Activated CD8-positive, alpha-beta memory T cell treated with anti-CD3 and anti-CD28 coated beads for 1 hour (primary cell): ENCODE measurements around the gene CDIP1.
"Not testable (repeated sequence)": the region's sequence is repeated elsewhere in the genome, so short reads cannot be mapped to it uniquely, and the experiment has no call there.

Source experiments
- DNase-seq, 2 donors: peaks; one replicate each; pipeline ENCODE4 v3.0.0-alpha.2; 2020; ENCODE audit warnings: low read depth in 1 of 2; ENCODE audit errors: extremely low read depth in 1 of 2

The CDIP1 gene

GRCh38 chr16:4538350-4539235, at the start of gene CDIP1:
Gene CDIP1 (minus strand): TSS chr16:4538773. CDS start chr16:4514130, 24,643 bp downstream.
- peak; percentile 86 to 88 for DNase-seq

GRCh38 chr16:4586291-4586690, 47.7 kb upstream of the CDIP1 start:
- no peak for DNase-seq

GRCh38 chr16:4583906-4584305, 45.3 kb upstream of the CDIP1 start:
- DNase-seq: no peak

GRCh38 chr16:4580250-4580649, 41.7 kb upstream of the CDIP1 start:
- no peak for DNase-seq

- no peak for DNase-seq
These were observed 40.5 kb upstream of the CDIP1 start for GRCh38 chr16:4578961-4579530.

- no peak for DNase-seq
These were observed 37.4 kb upstream of the CDIP1 start for GRCh38 chr16:4576008-4576407.

GRCh38 chr16:4574919-4575705, 36.5 kb upstream of the CDIP1 start:
- DNase-seq: no peak

GRCh38 chr16:4573926-4574325, 35.4 kb upstream of the CDIP1 start:
- DNase-seq: not testable (repeated sequence)

- no peak for DNase-seq
These were observed 34.1 kb upstream of the CDIP1 start for GRCh38 chr16:4572715-4573114.

- no peak for DNase-seq
These were observed 32.2 kb upstream of the CDIP1 start for GRCh38 chr16:4570688-4571321.

GRCh38 chr16:4570086-4570485, 31.5 kb upstream of the CDIP1 start:
- DNase-seq: no peak

GRCh38 chr16:4566144-4566543, 27.6 kb upstream of the CDIP1 start:
- DNase-seq: no peak

- no peak for DNase-seq
These were observed 26.2 kb upstream of the CDIP1 start for GRCh38 chr16:4564661-4565267.

GRCh38 chr16:4561596-4561995, 23.0 kb upstream of the CDIP1 start:
- DNase-seq: no peak

- no peak for DNase-seq
These were observed 19.4 kb upstream of the CDIP1 start for GRCh38 chr16:4557973-4558372.

- DNase-seq: no peak
These were observed 18.0 kb upstream of the CDIP1 start for GRCh38 chr16:4556580-4556979.

GRCh38 chr16:4556112-4556511, 17.5 kb upstream of the CDIP1 start, which contains the start of gene C16orf96:
Gene C16orf96 (plus strand): TSS chr16:4556340. CDS start chr16:4556490, 150 bp downstream.
- no peak for DNase-seq

GRCh38 chr16:4552541-4552940, 14.0 kb upstream of the CDIP1 start:
- DNase-seq: no peak

- DNase-seq: no peak
These were observed 12.0 kb upstream of the CDIP1 start for GRCh38 chr16:4550591-4550990.

GRCh38 chr16:4548124-4548523, 9.6 kb upstream of the CDIP1 start:
- no peak for DNase-seq

GRCh38 chr16:4544473-4544872, 5.9 kb upstream of the CDIP1 start:
- no peak for DNase-seq
